Endothelial cell (in vitro differentiated cells): ENCODE results near the gene TBRG4. TPM values are rescaled to one million over a fixed set of nuclear protein-coding genes. Genes with fewer than 3 reads are reported as not detected.

Experiments
- DNase-seq: peaks from one replicate; pipeline ENCODE4 v3.0.0; 2021; ENCODE audit warnings: low spot score
- H3K27ac Mint-ChIP-seq: one replicate; pipeline ENCODE4 v1.8.0; 2021; ENCODE audit warnings: mixed read lengths, inconsistent platforms; ENCODE audit not compliant: unreplicated experiment
- H3K27me3 Mint-ChIP-seq: one replicate; pipeline ENCODE4 v1.8.0; 2021; ENCODE audit warnings: mild to moderate bottlenecking, moderate library complexity, mixed read lengths, inconsistent platforms; ENCODE audit not compliant: unreplicated experiment
- H3K36me3 Mint-ChIP-seq: one replicate; pipeline ENCODE4 v1.8.0; 2021; ENCODE audit warnings: mild to moderate bottlenecking, low read depth, mixed read lengths, inconsistent platforms; ENCODE audit not compliant: unreplicated experiment
- H3K4me1 Mint-ChIP-seq: one replicate; pipeline ENCODE4 v1.8.0; 2021; ENCODE audit warnings: mild to moderate bottlenecking, mixed read lengths, inconsistent platforms; ENCODE audit not compliant: unreplicated experiment
- H3K4me3 Mint-ChIP-seq: one replicate; pipeline ENCODE4 v1.8.0; 2021; ENCODE audit warnings: mild to moderate bottlenecking, mixed read lengths, inconsistent platforms; ENCODE audit not compliant: unreplicated experiment
- H3K9me3 Mint-ChIP-seq: one replicate; pipeline ENCODE4 v1.8.0; 2021; ENCODE audit warnings: mixed read lengths, inconsistent platforms; ENCODE audit not compliant: unreplicated experiment
- CTCF ChIP-seq: fragments of 200-600 bp; sonication (generic); IDR thresholded peaks from one replicate; pipeline ENCODE4 v1.5.0; 2021; ENCODE audit warnings: antibody characterized with exemption; ENCODE audit not compliant: unreplicated experiment
- total RNA-seq: library from RNA; stranded (reverse); fragmentation: NEBNext Ultra II Directional; extraction: Animal tissue kit (Norgen Biotek cat#: 25700); gene quantifications from one replicate; pipeline ENCODE4 v1.2.1, GENCODE V29; 2021; ENCODE audit not compliant: unreplicated experiment

TBRG4 gene
- total RNA-seq, 1 donor from 2014 or later: 48.1 TPM

GRCh38 chr7:45080958-45081669, 30.4 kb downstream of the TBRG4 start:
- DNase-seq: no peak
- peak overlapping the region; percentile 30 for H3K27ac Mint-ChIP-seq

GRCh38 chr7:45080265-45080957, 31.1 kb downstream of the TBRG4 start:
- no peak for DNase-seq
- Mint-ChIP-seq H3K27me3 (peaks cover 28% of the 10 kb centered on the region), H3K4me1 (no peaks in the 10 kb centered on the region), H3K4me3 (no peak overlapping the region), H3K9me3 (no peaks in the 10 kb centered on the region), H3K27ac (no peak overlapping the region), H3K36me3 (peaks cover 11% of the 10 kb centered on the region)
- TF ChIP-seq CTCF: no peak

More at GRCh38 chr7:45080958-45081669, 30.4 kb downstream of the TBRG4 start:
- no peaks in the 10 kb centered on the region for H3K9me3 Mint-ChIP-seq
- peaks cover 10% of the 10 kb centered on the region for H3K36me3 Mint-ChIP-seq
- no peak for TF ChIP-seq CTCF
- peaks cover 26% of the 10 kb centered on the region for H3K27me3 Mint-ChIP-seq
- no peaks in the 10 kb centered on the region for H3K4me1 Mint-ChIP-seq
- no peak overlapping the region for H3K4me3 Mint-ChIP-seq

GRCh38 chr7:45078125-45078681, 33.3 kb downstream of the TBRG4 start:
- no peak for DNase-seq
- Mint-ChIP-seq H3K36me3 (peaks cover 20% of the 10 kb centered on the region), H3K4me3 (peak overlapping the region; percentile 59), H3K27ac (peak overlapping the region; percentile 40), H3K9me3 (no peaks in the 10 kb centered on the region), H3K27me3 (peaks cover 30% of the 10 kb centered on the region), H3K4me1 (no peaks in the 10 kb centered on the region)
- TF ChIP-seq CTCF: no peak

- no peak overlapping the region for H3K4me3 Mint-ChIP-seq
- no peak for DNase-seq
- peaks cover 20% of the 10 kb centered on the region for H3K36me3 Mint-ChIP-seq
- peak overlapping the region; percentile 40 for H3K27ac Mint-ChIP-seq
- H3K4me1 Mint-ChIP-seq: no peaks in the 10 kb centered on the region
- H3K27me3 Mint-ChIP-seq: peaks cover 32% of the 10 kb centered on the region
- H3K9me3 Mint-ChIP-seq: no peaks in the 10 kb centered on the region
- TF ChIP-seq CTCF: no peak
Observed at GRCh38 chr7:45077579-45077978, 33.9 kb downstream of the TBRG4 start.

- no peak for TF ChIP-seq CTCF
- H3K36me3 Mint-ChIP-seq: peaks cover 22% of the 10 kb centered on the region
- DNase-seq: no peak
- H3K27me3 Mint-ChIP-seq: peaks cover 32% of the 10 kb centered on the region
- no peak overlapping the region for H3K4me3 Mint-ChIP-seq
- H3K4me1 Mint-ChIP-seq: no peaks in the 10 kb centered on the region
- no peak overlapping the region for H3K27ac Mint-ChIP-seq
- no peaks in the 10 kb centered on the region for H3K9me3 Mint-ChIP-seq
Observed at GRCh38 chr7:45076946-45077345, 34.6 kb downstream of the TBRG4 start.
